Measurements from ENCODE around the gene TBC1D28. TPM values are rescaled to one million over a fixed set of nuclear protein-coding genes. Genes with fewer than 3 reads are reported as not detected.
"Not testable (repeated sequence)": the region's sequence is repeated elsewhere in the genome, so short reads cannot be mapped to it uniquely, and the experiment has no call there.

Gene TBC1D28
- not detected in 2 replicates for total RNA-seq (2014; rRNA removed; shearing (Covaris generic))

DNA sequence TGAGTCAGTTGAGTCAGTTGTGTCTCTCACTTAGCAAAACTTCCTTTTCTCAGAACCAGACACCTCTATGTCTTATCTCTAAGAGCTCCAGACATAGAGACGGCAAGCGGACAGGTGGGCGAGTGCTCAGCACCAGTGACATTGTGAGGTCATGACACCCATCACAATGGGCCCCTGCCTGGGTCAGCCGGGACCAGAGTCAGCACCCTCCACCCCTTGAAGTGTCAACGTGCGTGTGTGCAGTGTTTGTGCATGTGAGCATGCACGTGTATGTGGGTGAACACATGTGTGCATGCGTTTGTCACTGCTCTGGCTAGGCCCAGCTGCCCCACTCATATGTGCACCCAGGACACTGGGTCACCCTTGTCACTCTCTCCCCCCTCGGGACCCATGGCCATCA, at the start of gene TBC1D28:
TBC1D28 (minus strand) TSS at position 101 of the 400 bp plus-strand sequence. CDS start 3,039 bp downstream, outside the sequence.
- not testable (repeated sequence) for DNase-seq (ENCODE audit: low read depth)

DNA sequence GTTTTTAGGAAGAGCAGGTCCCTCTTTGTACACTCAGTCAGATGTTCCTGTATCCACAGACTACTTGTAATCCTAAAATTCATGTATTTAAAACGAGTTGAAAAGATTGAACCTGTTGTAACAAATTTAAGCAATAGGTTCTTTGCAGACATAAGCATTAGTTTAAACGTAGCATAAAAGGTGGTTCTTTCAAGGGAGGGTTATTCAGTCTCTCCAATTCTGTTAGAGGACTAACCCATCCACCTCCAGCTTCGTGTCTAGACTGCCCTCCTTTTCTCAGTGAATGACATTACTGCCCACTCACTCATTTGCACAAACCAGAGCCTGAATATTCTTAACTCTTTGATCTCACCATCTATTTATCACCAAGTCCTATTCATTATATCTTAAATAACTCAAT, 38.5 kb upstream of the TBC1D28 start:
- not testable (repeated sequence) for DNase-seq (ENCODE audit: low read depth)

DNA sequence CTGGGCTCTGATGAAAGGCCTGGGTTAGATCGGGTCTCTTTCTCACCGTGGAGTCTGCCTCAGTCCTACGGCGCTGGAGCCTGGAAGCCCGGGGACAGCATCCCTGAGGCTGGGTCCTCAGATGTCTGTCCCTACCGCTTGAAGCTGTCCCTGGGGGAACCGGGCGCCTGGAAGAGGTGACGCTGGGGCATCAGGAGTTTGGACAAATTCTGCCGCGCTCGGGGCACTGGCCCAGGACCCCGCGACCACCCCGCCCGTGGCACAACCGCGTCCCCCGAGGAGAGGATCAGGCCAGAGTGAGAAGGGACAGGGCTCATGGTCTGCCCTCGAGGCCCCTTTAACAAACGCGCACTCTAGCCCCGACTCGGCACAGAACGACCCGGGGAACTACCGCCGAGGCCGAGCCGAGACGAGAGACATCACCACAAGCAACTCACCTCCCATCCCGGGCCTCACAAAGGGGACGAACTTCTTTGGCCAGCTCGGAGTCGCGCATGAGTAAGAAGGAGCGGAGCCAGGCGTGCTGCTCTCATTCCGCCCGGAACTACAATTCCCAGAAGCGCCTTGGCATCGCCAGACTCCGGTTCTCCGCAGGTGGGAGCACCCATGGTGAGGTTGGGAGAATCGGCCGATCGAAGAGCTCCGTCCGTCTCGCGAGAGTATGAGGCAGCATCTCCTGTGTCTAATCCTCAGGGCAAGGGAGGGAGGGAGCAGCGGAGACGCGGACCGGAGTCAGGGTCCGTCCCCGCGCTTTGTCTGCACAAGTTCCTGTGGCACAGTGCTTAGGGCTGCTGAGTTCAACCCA, 37.8 kb upstream of the TBC1D28 start, which contains the start of gene FOXO3B:
FOXO3B (minus strand) TSS at position 548 of the 805 bp plus-strand sequence. CDS start 663 bp downstream, outside the sequence.
- DNase-seq (ENCODE audit: low read depth) = peak; percentile 84

GRCh38 chr17:18677381-18677780, 33.2 kb upstream of the TBC1D28 start:
- not testable (repeated sequence) for DNase-seq (ENCODE audit: low read depth)

- DNase-seq (ENCODE audit: low read depth) = not testable (repeated sequence)
Measured at GRCh38 chr17:18676928-18677327, 32.7 kb upstream of the TBC1D28 start.

- not testable (repeated sequence) for DNase-seq (ENCODE audit: low read depth)
Measured at GRCh38 chr17:18672395-18673227, 28.4 kb upstream of the TBC1D28 start.

DNA sequence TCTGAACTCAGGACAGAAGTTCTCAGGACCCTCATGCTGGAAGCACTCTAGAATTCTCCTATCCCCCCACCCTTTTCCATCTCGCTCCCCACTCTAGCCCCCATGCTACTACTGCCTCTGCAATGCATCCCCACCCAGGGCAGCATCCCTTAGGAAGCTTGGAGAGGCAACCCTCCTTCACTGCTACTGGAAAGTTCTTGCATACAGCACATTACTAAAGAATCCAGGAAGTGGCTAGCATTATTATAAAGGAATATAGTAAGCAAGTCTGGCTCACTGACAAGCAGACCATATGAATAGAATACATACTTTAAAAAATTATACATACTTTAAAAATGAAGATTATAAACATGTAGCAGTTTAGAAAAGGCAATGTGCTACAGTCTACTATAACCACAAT, 24.4 kb upstream of the TBC1D28 start:
- DNase-seq (ENCODE audit: low read depth) = not testable (repeated sequence)

GRCh38 chr17:18667535-18667934, 23.3 kb upstream of the TBC1D28 start:
- not testable (repeated sequence) for DNase-seq (ENCODE audit: low read depth)

DNA sequence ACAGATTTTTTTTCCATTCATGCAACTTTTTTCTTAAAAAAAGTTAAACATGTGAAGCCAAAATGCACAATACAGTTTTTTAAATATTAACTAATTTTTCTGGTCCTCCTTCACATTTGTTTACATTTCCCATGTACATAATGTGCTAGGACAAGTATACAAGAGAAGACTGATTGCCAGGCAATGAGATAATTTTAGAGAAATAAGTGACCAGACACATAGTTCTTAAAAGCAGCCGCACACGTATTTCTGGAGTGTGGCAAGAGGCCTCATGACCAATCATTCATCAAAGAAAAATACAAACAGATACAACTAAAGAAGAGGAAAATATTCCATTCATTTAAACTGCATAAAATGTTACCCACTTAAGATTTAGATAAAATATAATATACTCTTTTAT, 22.1 kb upstream of the TBC1D28 start:
- not testable (repeated sequence) for DNase-seq (ENCODE audit: low read depth)

DNA sequence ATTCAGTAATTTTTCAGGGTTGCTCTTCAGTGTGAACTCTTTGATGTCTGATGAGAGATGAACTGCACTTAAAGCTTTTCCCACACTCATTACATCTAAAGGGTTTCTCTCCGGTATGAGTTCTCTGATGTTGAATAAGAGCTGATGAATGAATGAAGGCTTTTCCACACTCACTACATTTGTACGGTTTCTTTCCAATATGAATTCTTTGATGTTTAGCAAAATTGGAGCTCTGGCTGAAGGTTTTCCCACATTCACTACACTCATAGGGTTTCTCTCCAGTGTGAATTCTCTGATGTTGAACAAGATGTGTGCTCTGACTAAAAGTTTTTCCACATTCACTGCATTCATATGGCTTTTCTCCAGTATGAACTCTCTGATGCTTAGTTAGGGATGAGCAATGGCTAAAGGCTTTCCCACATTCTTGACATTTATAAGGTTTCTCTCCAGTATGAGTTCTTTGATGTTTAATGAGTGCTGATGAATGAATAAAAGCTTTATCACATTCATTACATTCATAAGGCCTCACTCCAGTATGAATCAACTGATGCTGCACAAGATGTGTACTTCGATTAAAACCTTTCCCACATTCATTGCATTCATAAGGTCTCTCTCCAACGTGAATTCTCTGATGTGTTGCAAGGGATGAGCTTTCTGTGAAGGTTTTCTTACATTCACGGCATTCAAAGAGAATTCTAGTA, 17.9 kb upstream of the TBC1D28 start:
- not testable (repeated sequence) for DNase-seq (ENCODE audit: low read depth)

DNA sequence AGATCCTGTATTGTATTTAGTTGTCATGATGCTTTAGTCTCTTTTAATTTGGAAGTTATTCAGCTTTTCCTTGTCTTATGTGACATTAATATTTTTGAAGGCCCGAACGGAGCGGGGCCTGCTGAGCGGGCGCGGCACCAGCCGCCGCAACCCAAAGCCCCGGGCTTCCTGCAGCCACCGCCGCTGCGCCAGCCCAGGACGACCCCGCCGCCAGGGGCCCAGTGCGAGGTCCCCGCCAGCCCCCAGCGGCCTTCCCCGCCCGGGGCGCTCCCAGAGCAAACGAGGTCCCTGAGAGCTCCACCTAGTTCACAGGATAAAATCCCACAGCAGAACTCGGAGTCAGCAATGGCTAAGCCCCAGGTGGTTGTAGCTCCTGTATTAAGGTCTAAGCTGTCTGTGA, 5.9 kb upstream of the TBC1D28 start:
- not testable (repeated sequence) for DNase-seq (ENCODE audit: low read depth)

DNA sequence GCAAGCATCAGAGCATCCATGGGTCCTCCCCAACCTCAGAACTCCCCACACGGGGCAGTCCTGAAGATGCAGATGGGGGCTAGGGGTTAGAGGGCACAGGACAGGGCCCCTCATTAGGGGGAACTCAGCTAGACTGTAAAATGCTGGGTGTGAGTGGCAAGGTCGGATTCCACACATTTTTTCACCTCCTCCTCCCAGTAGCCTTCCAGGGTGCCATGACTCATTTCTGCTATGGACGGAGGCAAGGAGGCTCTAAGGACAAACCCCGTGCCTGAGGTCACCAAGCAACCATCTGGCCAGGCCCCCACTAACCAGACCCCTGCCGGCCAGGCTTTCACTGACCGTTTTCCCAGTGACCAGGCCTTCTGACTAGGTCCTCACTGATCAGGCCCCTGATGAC, 1.1 kb downstream of the TBC1D28 start:
- not testable (repeated sequence) for DNase-seq (ENCODE audit: low read depth)

DNA sequence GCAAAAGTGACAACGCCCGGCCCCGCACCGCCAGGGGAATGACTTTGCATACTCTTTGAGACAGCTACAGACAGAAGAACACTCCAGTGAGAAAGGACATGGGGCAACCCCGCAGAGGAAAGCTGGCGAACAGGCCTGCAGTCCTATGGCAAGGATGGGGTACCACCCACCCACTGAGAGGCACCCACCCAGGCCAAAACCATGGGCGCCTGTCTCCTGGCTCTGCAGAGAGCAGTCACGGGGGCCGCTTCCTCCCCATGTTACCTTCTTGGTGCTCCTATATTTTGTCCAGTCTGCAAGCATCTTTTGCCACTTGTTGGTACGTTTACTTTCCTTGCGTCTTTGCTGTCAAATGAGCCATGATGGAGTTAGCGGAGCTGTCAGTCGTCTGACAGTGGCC, 5.8 kb downstream of the TBC1D28 start:
- not testable (repeated sequence) for DNase-seq (ENCODE audit: low read depth)

GRCh38 chr17:18636237-18636636, 8.0 kb downstream of the TBC1D28 start:
- DNase-seq (ENCODE audit: low read depth) = not testable (repeated sequence)

GRCh38 chr17:18635773-18636172, 8.4 kb downstream of the TBC1D28 start:
- DNase-seq (ENCODE audit: low read depth) = not testable (repeated sequence)

- peak; percentile 20 for DNase-seq (ENCODE audit: low read depth)
Measured at GRCh38 chr17:18634550-18635263, 9.5 kb downstream of the TBC1D28 start.

DNA sequence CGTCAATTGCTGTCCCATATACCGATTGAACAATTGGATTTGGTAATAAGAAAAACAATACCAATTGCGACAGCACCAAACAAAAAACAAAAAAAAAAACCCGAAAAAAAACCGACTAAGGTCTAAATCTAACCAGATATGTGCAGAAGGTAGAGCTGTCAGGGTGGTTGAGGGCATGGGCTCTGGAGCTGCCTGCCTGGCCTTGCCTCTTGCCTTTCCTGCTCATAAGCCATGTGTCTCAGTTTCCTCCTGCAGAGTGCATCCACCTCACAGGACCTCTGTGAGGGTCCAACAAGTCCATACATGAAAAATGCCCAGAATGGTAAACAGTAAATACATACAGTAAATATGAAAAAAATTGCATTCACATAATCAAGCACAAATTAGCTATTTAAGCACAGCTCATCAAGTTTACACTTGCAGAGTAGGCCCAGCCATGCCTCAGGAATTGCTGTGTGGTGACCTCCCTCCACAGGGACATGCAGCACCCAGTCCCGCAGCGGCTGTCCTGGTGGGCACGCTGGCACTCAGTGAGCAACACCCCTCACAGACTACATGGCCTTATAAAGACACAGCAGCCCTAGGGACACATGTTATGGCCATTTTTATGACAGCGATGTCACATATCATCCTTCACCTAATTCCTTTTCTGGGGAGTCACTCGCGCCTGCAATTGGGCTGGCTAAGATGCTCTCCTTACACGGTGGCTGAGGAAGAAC, 17.9 kb downstream of the TBC1D28 start:
- DNase-seq (ENCODE audit: low read depth) = no peak

DNA sequence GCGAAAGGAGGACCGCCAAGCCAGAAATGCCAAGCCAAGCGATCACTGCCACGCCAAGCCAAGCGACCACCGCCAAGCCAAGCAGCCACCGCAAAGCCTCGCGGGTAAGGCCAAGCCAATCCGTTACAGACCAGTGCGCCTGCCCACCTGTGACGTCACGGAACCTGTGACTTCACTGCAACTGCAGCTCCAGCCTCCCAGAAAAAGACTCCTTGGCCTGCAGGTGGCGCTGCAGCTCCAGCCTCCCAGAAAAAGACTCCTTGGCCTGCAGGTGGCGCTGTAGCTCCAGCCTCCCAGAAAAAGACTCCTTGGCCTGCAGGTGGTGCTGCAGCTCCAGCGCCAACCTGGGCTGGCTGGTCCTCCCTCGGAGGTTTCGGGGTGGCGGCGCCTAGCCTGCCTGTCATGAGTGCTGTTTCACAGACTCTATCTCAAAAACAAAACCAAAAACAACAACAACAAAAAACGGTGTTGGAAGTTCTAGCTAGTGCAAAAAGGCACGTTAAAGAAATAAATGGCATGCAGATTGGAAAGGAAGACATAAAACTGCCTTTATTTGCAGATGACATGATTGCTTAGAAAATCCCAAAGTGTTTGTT, 18.6 kb downstream of the TBC1D28 start:
- peak; percentile 81 for DNase-seq (ENCODE audit: low read depth)

GRCh38 chr17:18624862-18625501, 19.2 kb downstream of the TBC1D28 start:
- peak; percentile 18 for DNase-seq (ENCODE audit: low read depth)

All from Daoy (cell line).